GM21447 (cell line): Measurements from ENCODE around the gene CNGA4.
"Not testable (repeated sequence)": the region's sequence is repeated elsewhere in the genome, so short reads cannot be mapped to it uniquely, and the experiment has no call there.

Source experiments
- ATAC-seq: cut with Tn5 transposase; IDR thresholded peaks from one replicate; pipeline ENCODE4 v1.9.1; 2021; ENCODE audit not compliant: unreplicated experiment

The CNGA4 gene

GRCh38 chr11:6224421-6224820 is 14.5 kb upstream of the CNGA4 start:
- no peak for ATAC-seq

DNA sequence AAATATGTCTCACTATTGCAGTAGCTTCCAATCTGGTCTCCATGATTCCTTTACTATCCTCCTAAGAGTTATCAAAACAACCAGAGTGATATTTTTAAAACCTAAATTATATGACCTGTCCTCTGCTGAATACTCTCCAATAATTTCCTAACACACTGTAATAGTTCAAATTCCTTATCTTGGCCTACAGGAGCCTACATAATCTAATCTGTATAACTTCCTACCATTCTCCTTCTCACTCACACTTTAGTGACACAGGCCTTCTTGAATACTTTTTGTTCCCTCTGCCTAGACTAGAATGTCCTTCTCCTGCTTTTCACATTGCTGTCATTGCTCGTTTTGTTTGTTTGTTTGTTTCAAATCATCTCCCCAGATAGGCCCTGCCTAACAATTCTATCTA is 13.9 kb upstream of the CNGA4 start:
- ATAC-seq = no peak

DNA sequence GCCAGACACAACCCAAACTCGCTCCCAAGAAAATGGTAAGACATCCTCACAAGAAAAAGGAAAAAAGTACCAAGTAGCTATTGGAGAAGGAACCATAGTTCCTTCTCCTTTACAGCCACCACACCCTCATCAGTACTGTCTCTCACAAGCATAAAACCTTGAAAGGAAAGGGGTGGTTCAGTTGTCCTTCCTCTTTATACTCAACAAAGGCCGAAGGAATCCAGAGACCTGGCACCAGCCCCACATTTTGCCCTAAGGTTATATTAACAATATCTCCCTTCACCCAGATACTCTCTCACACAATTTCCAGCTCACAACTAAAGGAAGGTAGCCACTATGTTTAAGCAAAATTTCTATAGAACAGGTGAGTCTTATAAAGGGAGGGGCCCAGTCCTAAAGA is 13.0 kb upstream of the CNGA4 start:
- no peak for ATAC-seq

DNA sequence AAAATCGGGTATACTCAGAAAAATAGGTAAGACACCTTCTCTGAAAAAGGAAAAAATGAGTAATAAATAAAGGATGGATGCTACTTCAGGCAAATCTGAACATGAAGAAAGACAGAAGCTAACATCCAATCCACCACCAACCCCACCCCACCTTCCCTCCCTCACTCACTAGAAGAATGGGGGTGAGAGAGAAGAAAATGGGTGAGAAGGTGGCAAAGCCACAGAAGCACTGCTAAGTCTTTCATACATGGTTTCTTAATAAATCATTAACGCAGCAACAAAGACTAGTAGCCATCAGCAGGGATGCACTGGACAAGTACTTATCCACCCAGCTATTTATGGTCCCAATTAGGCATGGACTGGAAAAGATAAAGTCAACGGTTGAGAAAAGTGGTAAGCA is 10.4 kb upstream of the CNGA4 start:
- no peak for ATAC-seq

GRCh38 chr11:6229911-6230310 is 9.0 kb upstream of the CNGA4 start:
- ATAC-seq = no peak

DNA sequence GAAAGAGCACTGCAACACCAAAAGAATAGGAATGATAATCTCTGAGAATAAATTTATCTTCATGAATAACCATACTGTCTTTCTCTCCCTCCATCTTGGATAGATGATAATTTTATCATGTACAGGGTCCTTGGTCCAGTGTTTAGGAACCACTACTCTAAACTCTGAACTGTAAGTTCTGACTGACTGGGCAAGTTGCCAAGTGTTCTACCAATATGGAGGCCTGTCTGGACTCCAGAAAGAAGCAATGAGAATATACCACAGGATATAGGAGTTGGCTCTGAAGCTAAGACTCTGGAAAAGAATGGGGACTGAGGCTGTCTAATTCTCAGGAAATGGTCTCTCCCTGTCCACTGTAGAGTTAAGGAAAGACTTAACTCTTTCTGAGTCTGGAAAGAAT is 6.0 kb upstream of the CNGA4 start:
- no peak for ATAC-seq

- ATAC-seq = peak; percentile 0
Measured at GRCh38 chr11:6233984-6234386, 4.9 kb upstream of the CNGA4 start.

DNA sequence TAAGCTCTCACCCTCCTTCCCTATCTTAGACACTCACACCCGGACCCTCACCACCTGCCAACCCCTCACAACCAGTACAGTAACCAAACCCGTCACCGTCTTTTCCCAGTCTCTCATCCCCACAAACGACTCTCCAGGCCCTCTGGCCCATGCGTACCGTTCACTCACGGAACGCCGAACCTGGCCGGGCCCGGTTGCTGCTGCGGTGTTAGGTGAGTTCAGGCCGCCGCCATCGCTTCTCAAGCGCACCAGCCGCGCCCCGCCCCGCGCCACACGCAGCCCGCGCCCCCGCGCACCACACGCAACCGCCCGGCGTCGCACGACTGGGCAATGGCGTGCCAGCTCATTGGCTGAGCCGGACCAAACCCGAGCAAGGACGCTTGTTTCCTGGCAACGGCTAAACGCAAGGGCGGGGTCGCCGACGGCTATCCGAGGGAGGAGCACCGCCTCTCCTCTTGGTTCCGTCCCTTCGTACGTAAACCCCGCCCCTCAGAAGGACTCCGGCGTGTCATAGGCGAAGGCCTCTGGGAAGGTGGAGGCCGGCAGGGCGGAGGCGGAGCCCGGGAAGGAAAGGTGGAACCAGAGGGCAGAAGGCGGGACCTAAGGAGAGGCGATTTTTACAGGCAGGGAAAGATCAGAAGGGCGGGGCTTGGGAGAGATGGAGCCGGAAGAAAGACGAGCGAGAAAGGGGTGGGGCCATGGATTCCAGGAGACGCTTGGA is 4.3 kb upstream of the CNGA4 start, which contains the start of gene FHIP1B:
Gene FHIP1B (minus strand): TSS at position 250 of the 721 bp plus-strand sequence. CDS start 10,120 bp downstream, outside the sequence.
- ATAC-seq = peak; percentile 91

- no peak for ATAC-seq
Measured at GRCh38 chr11:6237266-6237665, 1.6 kb upstream of the CNGA4 start.

GRCh38 chr11:6237761-6238302 is 1.1 kb upstream of the CNGA4 start:
- ATAC-seq = no peak

DNA sequence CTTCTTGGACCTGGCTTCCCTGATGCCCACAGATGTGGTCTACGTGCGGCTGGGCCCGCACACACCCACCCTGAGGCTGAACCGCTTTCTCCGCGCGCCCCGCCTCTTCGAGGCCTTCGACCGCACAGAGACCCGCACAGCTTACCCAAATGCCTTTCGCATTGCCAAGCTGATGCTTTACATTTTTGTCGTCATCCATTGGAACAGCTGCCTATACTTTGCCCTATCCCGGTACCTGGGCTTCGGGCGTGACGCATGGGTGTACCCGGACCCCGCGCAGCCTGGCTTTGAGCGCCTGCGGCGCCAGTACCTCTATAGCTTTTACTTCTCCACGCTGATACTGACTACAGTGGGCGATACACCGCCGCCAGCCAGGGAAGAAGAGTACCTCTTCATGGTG is 1.2 kb downstream of the CNGA4 start:
- no peak for ATAC-seq

GRCh38 chr11:6240781-6241180 is 1.9 kb downstream of the CNGA4 start:
- no peak for ATAC-seq

- ATAC-seq = no peak
Measured at GRCh38 chr11:6241316-6241715, 2.4 kb downstream of the CNGA4 start.

DNA sequence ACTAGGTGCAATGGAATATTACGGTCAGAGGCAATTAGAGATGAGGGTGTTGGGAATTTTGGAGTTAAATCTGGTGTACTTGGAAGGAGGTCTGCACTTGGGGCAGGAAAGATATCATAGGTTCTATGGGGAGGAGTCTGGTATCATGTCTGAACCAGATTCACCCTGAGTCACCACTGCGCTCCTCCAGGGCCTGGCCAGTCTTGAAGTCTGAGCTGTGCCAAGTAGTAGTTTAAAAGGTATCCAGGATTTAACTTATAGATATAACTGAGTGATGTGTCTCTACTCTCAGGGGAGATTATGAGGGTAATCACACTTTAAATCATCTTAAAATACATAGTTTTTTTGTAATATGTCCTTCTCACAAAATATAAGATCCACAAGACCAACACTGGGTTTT is 6.6 kb downstream of the CNGA4 start:
- no peak for ATAC-seq

DNA sequence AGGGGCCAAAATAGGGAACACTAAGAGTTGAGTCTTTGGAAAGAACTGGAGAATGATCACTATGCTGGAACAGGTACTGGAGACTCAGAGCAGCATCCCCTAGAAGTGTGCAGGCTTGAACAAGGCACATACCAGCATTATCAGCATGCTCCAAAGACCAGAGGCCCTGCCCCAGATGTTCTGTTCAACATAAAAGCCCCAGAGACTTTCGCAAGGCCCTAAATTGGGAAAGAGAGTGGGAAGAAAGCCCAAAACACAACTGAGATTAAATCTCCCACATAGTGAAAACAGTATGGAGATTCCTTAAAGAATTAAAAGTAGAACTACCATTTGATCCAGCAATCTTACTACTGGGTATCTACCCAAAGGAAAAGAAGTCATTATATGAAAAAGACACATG is 9.4 kb downstream of the CNGA4 start:
- no peak for ATAC-seq

- ATAC-seq = not testable (repeated sequence)
Measured at GRCh38 chr11:6248897-6249296, 10.0 kb downstream of the CNGA4 start.

DNA sequence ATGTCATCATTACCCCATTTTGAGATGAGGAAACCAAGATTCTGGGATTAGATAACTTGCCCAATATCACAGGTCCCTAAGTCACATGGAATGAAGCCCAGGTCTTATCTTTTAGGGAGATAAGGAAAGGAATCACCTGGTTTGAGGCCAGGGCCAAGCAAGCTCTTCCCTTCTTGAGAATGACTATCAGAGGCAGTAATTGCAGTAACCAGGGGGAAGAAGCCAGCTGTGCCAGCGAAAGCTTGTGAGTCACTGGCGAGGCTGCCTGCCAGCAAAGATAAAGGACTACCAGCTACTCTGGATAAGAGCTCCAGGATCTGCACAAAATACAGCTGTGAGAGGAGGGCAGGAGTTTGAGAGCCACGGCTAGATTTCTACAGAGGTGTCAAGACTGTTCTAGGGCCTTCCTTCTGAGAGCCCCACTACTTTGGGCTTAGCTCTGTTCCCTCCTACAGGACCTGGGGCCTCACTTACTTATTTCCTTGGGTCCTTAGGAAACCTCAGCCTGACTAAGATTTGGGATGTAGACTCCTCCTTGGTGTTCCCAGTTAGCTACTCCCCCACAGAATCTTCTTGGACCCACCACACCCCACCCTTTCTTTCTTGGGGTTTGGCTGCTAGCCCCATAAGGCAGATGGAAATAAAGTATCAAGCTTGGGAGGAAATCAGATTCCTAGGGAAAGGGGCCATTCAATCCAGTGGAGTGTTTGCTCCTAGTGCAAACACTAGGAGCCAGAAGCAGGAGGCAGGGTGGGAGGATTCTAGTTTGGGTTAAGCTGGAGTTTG is 11.1 kb downstream of the CNGA4 start:
- ATAC-seq = no peak

DNA sequence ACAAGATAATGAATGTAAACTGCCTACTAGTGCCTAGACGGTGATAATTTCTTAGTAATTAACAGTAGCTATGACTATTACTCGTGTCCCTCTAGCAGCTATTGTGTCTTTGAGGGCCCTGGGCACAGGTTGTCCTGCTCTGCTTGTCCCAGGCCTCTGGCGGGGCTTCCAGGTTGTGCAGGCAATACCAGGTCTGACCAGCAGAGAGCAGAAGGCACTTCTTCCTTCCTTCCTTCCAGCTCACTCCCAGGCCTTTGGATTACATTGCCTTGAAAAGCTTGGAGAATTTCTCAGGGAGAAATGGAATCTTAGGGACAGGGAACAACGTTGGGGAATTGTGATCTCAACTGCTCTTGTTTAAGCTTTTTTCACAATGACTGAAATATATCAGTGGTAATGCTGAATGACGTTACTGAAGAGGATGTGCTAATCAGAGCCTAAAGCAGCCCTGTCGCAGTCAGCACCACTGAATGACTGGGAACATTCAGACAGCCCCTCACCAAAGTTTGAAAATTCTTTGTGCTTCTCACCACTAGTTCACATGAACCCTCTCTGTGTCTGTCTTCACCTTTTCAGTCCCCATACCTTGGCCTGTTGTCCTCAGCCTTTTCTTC is 12.3 kb downstream of the CNGA4 start:
- ATAC-seq = peak; percentile 53

DNA sequence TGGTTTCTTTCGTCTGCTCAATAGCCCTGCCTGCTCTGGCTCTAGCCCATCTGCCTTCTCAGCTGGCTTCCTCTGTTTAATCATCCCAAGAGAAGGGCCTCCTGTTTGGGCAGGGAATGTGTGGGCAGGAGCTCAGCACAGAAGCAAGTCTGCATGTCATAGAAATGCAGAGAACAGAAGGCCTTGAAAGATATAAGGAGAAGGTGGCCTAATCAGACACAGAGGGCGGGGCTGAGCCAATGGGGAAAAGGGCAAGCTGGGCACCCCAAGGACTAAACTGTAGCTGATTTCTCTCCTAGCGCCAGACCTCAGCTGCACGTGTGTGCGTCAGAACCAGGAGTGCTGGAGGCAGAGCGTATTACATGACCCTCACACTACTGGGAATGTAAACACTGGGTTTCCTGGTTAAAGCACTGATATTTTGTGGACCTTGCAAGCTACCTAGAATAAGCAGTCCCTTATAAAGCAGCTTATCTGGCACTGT is 13.1 kb downstream of the CNGA4 start:
- no peak for ATAC-seq

DNA sequence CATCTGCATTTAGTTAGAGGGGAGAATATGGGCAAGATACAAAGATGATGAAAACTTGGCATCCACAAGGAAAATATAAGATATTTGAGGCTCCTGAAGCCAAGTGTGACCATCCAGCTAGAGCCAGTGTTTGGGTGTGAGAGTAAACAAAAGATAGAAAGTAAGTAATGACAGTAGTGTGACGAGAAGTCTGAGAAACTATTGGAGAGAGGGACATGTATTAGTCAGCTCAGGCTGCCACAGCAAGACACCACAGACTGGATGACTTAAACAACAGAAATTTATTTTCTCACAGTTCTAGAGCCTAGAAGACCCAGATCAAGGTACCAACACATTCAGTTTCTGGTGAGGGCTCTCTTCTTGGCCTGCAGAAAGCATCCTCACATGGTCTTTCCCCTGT is 14.3 kb downstream of the CNGA4 start:
- peak; percentile 74 for ATAC-seq

- no peak for ATAC-seq
Measured at GRCh38 chr11:6258141-6258540, 19.3 kb downstream of the CNGA4 start.
